Right lobe of liver (tissue), 4 donors: ENCODE data around the gene SRD5A1.

Source experiments
- CTCF ChIP-seq, 4 donors: fragments of 200-600 bp in 3 of 4; fragments of 450-650 bp in 1 of 4; IDR thresholded peaks; one replicate each; pipeline versions ENCODE4 v1.5.1 to v1.8.0; 2016 to 2022; ENCODE audit warnings: antibody characterized with exemption in 4 of 4, mild to moderate bottlenecking in 2 of 4
- POLR2A ChIP-seq: fragments of 450-650 bp; IDR thresholded peaks from one replicate; pipeline ENCODE4 v1.6.1; 2017; ENCODE audit warnings: antibody characterized with exemption, mild to moderate bottlenecking
- donor health status: DM: no; HTN: no; CAD: no.
- donor health status: DM: no; HTN: no; CAD: no.
- donor health status: DM: no; HTN: yes; CAD: no.

GRCh38 chr5:6711409-6712141 lies 78.3 kb downstream of the SRD5A1 start:
- no peak for TF ChIP-seq CTCF (IDR thresholded peaks at IDR 0.05)
- TF ChIP-seq POLR2A = no peak
